Type B pancreatic cell (in vitro differentiated cells): Measurements from ENCODE around the gene SULF2. TPM values are rescaled to one million over a fixed set of nuclear protein-coding genes. Genes with fewer than 3 reads are reported as not detected.

ENCODE experiments used
- DNase-seq: peaks from one replicate; pipeline ENCODE4 v3.0.0; 2021; ENCODE audit warnings: mixed read lengths; ENCODE audit not compliant: unreplicated experiment; ENCODE audit errors: extremely low spot score
- H3K27ac Mint-ChIP-seq: 2 replicates; pipeline ENCODE4 v1.8.0; 2021; ENCODE audit warnings: mild to moderate bottlenecking, mixed read lengths
- H3K27me3 Mint-ChIP-seq: 2 replicates; pipeline ENCODE4 v1.8.0; 2021; ENCODE audit warnings: mixed read lengths
- H3K36me3 Mint-ChIP-seq: 2 replicates; pipeline ENCODE4 v1.8.0; 2021; ENCODE audit warnings: mixed read lengths
- H3K4me1 Mint-ChIP-seq: one replicate; pipeline ENCODE4 v1.8.0; 2021; ENCODE audit warnings: mixed read lengths; ENCODE audit not compliant: unreplicated experiment
- H3K4me3 Mint-ChIP-seq: 2 replicates; pipeline ENCODE4 v1.8.0; 2021; ENCODE audit warnings: mild to moderate bottlenecking, mixed read lengths
- H3K9me3 Mint-ChIP-seq: 2 replicates; pipeline ENCODE4 v1.8.0; 2021; ENCODE audit warnings: mixed read lengths
- CTCF ChIP-seq: fragments of 200-600 bp; sonication (generic); conservative IDR thresholded peaks from 2 replicates; pipeline ENCODE4 v1.5.0; 2021; ENCODE audit warnings: antibody characterized with exemption, mild to moderate bottlenecking
- total RNA-seq: library from RNA; stranded (reverse); gene quantifications from 2 replicates; pipeline ENCODE4 v1.2.1, GENCODE V29; 2021; ENCODE audit warnings: low replicate concordance

The SULF2 gene
- total RNA-seq, 1 donor from 2014 or later, result 146 TPM

- Mint-ChIP-seq H3K27me3 (no peaks in the 10 kb centered on the region), H3K27ac (no peak overlapping the region), H3K4me1 (peaks cover 38% of the 10 kb centered on the region), H3K9me3 (peaks cover 4% of the 10 kb centered on the region), H3K4me3 (no peak overlapping the region), H3K36me3 (peaks cover 24% of the 10 kb centered on the region)
- no peak for DNase-seq
- no peak for TF ChIP-seq CTCF
Observed at GRCh38 chr20:47775039-47775438, 10.2 kb downstream of the SULF2 start.

GRCh38 chr20:47774131-47774777 is 11.0 kb downstream of the SULF2 start:
- TF ChIP-seq CTCF, result no peak
- H3K27me3 Mint-ChIP-seq, result no peaks in the 10 kb centered on the region
- H3K9me3 Mint-ChIP-seq, result peaks cover 2% of the 10 kb centered on the region
- H3K4me1 Mint-ChIP-seq, result peaks cover 37% of the 10 kb centered on the region
- H3K36me3 Mint-ChIP-seq, result peaks cover 29% of the 10 kb centered on the region
- no peak for DNase-seq
- H3K4me3 Mint-ChIP-seq, result peak overlapping the region; percentile 57
- H3K27ac Mint-ChIP-seq, result peak overlapping the region; percentile 64

- DNase-seq, result no peak
- no peaks in the 10 kb centered on the region for H3K27me3 Mint-ChIP-seq
- H3K4me1 Mint-ChIP-seq, result peaks cover 32% of the 10 kb centered on the region
- H3K36me3 Mint-ChIP-seq, result peaks cover 30% of the 10 kb centered on the region
- H3K9me3 Mint-ChIP-seq, result no peaks in the 10 kb centered on the region
- H3K4me3 Mint-ChIP-seq, result peak overlapping the region; percentile 57
- TF ChIP-seq CTCF, result no peak
- H3K27ac Mint-ChIP-seq, result peak overlapping the region; percentile 64
Observed at GRCh38 chr20:47773371-47773786, 11.9 kb downstream of the SULF2 start.

GRCh38 chr20:47770935-47771334 is 14.3 kb downstream of the SULF2 start:
- peaks cover 36% of the 10 kb centered on the region for H3K36me3 Mint-ChIP-seq
- no peaks in the 10 kb centered on the region for H3K9me3 Mint-ChIP-seq
- no peaks in the 10 kb centered on the region for H3K27me3 Mint-ChIP-seq
- no peak overlapping the region for H3K4me3 Mint-ChIP-seq
- no peak for DNase-seq
- peaks cover 40% of the 10 kb centered on the region for H3K4me1 Mint-ChIP-seq
- no peak for TF ChIP-seq CTCF
- no peak overlapping the region for H3K27ac Mint-ChIP-seq

- Mint-ChIP-seq H3K4me1 (peaks cover 38% of the 10 kb centered on the region), H3K36me3 (peaks cover 40% of the 10 kb centered on the region), H3K27ac (no peak overlapping the region), H3K27me3 (peaks cover 3% of the 10 kb centered on the region), H3K9me3 (no peaks in the 10 kb centered on the region), H3K4me3 (peak overlapping the region; percentile 36)
- TF ChIP-seq CTCF, result no peak
- DNase-seq, result no peak
Observed at GRCh38 chr20:47768016-47768824, 17.1 kb downstream of the SULF2 start.
